ENCODE measurements around the gene LGALS16. TPM values are rescaled to one million over a fixed set of nuclear protein-coding genes. Genes with fewer than 3 reads are reported as not detected.

Gene LGALS16
- total and polyA plus RNA-seq, 2 donors from 2014 or later: not detected

GRCh38 chr19:39698535-39698934 lies 42.8 kb downstream of the LGALS16 start:
- no peak for FAIRE-seq

GRCh38 chr19:39701291-39701690 lies 45.6 kb downstream of the LGALS16 start:
- Histone ChIP-seq H3K9ac (ENCODE audit: low read length in 3 of 3) (no peak overlapping the region), H3K27ac (ENCODE audit: low read depth in 2 of 2, low read length in 2 of 2) (no peak overlapping the region), H3K9me3 (ENCODE audit: control insufficient read depth in 2 of 3, insufficient read depth in 1 of 3, low read length in 3 of 3) (no peaks in the 10 kb centered on the region), H3K4me3 (ENCODE audit: low read length in 3 of 3) (no peak overlapping the region), H3K4me1 (ENCODE audit: control insufficient read depth in 2 of 3, insufficient read depth in 2 of 3, low read depth in 1 of 3, low read length in 3 of 3) (no peaks in the 10 kb centered on the region), H3K36me3 (ENCODE audit: control insufficient read depth in 2 of 3, insufficient read depth in 3 of 3, low read length in 3 of 3) (no peaks in the 10 kb centered on the region), H3K27me3 (ENCODE audit: control insufficient read depth, insufficient read depth, low read length) (no peaks in the 10 kb centered on the region)
- FAIRE-seq (no peak), DNase-seq (no peak)
- intact Hi-C loops (cut with DNase I): no loop called here
- no peak for TF ChIP-seq CTCF (IDR thresholded peaks at IDR 0.05; ENCODE audit: borderline replicate concordance, extremely low read depth, insufficient read depth)

More at GRCh38 chr19:39698535-39698934, 42.8 kb downstream of the LGALS16 start:
- no peak for TF ChIP-seq CTCF (IDR thresholded peaks at IDR 0.05; ENCODE audit: borderline replicate concordance, extremely low read depth, insufficient read depth)
- Histone ChIP-seq H3K36me3 (ENCODE audit: control insufficient read depth in 2 of 3, insufficient read depth in 3 of 3, low read length in 3 of 3) (no peaks in the 10 kb centered on the region), H3K27ac (ENCODE audit: low read depth in 2 of 2, low read length in 2 of 2) (no peak overlapping the region), H3K4me1 (ENCODE audit: control insufficient read depth in 2 of 3, insufficient read depth in 2 of 3, low read depth in 1 of 3, low read length in 3 of 3) (no peaks in the 10 kb centered on the region), H3K9me3 (ENCODE audit: control insufficient read depth in 2 of 3, insufficient read depth in 1 of 3, low read length in 3 of 3) (no peaks in the 10 kb centered on the region), H3K4me3 (ENCODE audit: low read length in 3 of 3) (no peak overlapping the region), H3K27me3 (ENCODE audit: control insufficient read depth, insufficient read depth, low read length) (no peaks in the 10 kb centered on the region), H3K9ac (ENCODE audit: low read length in 3 of 3) (no peak overlapping the region)
- DNase-seq: no peak
- intact Hi-C loops (cut with DNase I): no loop called here

GRCh38 chr19:39704181-39705044 lies 48.7 kb downstream of the LGALS16 start, which contains the start of gene LGALS14:
LGALS14 (plus strand) TSS chr19:39704481; CDS start chr19:39704529, 48 bp downstream.
- intact Hi-C loops (cut with DNase I): no loop called here
- FAIRE-seq: no peak
- Histone ChIP-seq H3K4me1 (ENCODE audit: control insufficient read depth in 2 of 3, insufficient read depth in 2 of 3, low read depth in 1 of 3, low read length in 3 of 3) (no peaks in the 10 kb centered on the region), H3K27ac (ENCODE audit: low read depth in 2 of 2, low read length in 2 of 2) (no peak within 1 kb of the TSS), H3K9me3 (ENCODE audit: control insufficient read depth in 2 of 3, insufficient read depth in 1 of 3, low read length in 3 of 3) (no peaks in the 10 kb centered on the region), H3K36me3 (ENCODE audit: control insufficient read depth in 2 of 3, insufficient read depth in 3 of 3, low read length in 3 of 3) (no peaks in the 10 kb centered on the region), H3K27me3 (ENCODE audit: control insufficient read depth, insufficient read depth, low read length) (no peaks in the 10 kb centered on the region), H3K4me3 (ENCODE audit: low read length in 3 of 3) (no peak within 1 kb of the TSS), H3K9ac (ENCODE audit: low read length in 3 of 3) (no peak within 1 kb of the TSS)
- DNase-seq: peak in 4 of 5 donors; percentile 52 to 69 (median 59)
- TF ChIP-seq CTCF (IDR thresholded peaks at IDR 0.05; ENCODE audit: borderline replicate concordance, extremely low read depth, insufficient read depth): no peak

All from kidney (tissue), 14 donors.